Measurements from ENCODE around the gene CACNA1I.
A peak's percentile ranks its signal among the peaks of the same experiment; 100 is the strongest.

Gene CACNA1I

DNA sequence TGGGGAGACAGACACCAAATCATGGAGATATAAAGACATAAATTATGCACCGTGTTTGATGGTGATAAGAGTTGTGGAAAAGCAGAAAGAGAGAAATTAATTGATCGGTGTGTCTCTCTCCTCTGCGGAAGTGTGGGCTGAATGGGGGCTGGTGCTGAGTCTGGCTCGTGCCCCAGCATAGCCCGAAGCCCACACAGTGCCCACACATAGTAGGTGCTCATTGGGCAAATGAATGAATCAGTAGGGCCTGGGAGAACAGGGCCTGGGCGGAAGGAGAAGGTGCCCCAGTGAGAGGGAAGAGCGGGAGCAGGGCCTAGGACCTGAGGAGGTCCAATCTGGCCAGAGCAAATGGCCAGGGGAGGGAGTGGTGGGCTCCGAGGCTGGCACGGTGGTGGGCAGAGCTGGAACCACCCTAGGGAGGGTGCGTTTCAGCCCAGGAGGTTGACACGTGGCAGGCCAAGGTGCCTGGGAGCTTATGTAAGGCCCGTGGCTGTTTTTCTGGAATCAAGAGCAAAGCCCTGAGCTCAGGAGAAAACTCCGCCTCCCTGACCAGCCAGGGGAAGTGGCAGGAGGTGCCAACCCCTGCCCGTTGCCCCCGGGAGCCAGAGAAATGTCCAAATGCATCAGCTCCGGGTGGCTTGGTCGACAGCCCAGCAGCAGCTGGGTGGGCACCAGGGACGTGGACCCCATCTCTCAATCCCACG lies 2.1 kb upstream of the CACNA1I start:
- no peak for DNase-seq (ENCODE audit: low read depth, low spot score)

DNA sequence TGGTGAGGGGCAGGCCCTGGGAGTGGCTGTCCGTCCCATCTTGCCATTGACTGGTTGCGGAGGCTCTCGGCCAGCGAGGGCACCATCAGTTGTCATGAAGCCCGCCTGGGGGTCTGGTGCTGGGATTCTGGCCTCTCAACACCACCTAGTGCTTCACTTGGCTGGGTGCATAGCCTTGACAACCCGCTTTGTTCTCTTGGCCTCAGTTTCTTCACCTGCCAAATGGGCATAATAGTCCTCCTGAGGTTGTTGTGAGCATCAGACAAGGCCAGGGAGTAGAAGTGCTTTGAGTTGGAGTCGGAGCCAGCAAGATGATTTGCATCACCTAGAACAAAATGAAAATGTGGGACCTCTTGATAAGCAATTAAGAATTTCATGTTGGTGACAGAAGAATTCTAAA lies 1.5 kb upstream of the CACNA1I start:
- no peak for DNase-seq (ENCODE audit: low read depth, low spot score)

DNA sequence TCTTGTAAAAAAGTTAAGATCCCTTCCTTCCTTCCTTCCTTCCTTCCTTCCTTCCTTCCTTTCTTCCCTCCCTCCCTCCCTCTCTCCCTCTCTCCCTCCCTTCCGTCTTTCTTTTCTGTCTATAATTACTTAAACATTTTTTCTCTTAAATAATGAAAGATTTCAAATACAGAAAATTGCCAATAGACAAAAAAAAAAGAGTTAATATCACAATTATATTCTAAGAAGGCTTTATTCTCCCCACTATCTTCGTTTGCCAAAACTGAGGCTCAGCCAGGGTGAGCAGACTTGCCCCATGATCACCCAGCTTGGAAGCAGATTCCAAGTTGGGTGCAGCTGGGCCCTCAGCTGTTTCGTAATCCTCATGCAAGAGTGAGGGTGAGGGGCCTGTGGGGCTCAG lies 327 bp upstream of the CACNA1I start:
- DNase-seq (ENCODE audit: low read depth, low spot score) = no peak

DNA sequence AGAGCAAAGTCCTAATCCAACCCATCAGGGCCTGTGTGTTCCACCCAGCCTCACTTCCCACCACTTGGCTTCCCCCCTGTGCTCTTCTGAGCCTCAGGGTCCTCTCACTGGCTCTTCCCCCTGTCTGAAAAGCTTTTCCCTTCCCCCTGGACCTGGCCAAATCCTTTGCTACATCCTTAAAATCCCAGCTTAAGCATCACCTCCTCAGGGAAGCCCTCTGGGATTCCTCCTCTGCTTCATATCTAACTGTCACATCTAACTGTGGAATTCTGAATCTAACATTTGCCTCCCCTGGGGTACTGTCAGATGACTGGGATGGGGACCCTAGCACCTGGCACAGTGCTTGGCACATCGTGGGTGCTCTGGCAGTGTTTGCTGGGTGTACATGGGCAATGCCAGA lies 985 bp downstream of the CACNA1I start:
- no peak for DNase-seq (ENCODE audit: low read depth, low spot score)

DNA sequence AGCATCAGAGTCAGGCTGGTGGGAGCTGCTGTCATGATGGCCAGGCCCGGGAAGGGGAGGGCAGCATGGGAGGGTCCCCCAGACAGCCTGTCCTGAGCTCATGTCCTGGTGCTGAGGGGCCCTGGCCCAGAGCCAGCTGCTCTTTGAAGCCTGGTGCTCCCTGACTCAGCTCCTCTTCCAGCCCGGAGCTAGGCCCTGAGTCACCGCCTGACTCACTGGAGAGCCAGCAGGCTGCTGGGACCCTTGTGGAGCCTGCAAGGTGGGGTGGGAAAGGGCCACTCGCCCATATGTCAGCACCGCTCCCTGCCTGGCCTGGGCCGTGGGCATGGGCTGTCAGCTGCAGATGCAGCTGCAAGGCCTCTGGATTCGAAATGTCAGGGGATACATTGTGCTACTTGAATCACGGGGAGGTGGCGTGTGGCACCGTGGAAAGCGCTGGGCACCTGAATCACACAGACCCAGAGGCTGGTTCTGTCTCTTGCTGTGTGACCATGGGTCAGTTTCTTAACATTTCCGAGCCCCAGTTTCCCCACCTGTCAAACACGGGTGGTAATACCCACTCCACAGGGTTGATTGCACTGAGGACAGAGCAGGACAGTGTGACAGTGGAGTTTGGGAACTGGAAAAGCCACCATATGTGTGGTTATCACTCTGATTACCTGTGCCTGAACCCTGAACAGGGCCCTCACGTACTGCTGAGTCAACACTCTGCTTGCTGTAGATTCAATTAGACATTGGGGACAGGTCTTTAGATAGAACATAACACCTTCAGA lies 4.4 kb downstream of the CACNA1I start:
- peak; percentile 83 for DNase-seq (ENCODE audit: low read depth, low spot score)

DNA sequence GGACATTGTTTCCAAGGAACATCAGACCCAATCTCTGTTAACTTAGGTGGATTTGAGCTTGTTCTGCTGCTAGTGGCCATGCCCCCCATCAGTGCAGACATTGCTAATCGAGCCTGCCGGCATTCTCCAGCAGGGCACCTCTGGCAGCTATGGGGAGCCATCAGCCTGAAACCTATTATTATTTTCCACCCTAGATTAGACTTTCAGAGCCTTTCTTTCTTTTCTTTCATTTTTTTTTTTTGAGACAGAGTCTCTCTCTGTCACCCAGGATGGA lies 4.9 kb downstream of the CACNA1I start:
- no peak for DNase-seq (ENCODE audit: low read depth, low spot score)

DNA sequence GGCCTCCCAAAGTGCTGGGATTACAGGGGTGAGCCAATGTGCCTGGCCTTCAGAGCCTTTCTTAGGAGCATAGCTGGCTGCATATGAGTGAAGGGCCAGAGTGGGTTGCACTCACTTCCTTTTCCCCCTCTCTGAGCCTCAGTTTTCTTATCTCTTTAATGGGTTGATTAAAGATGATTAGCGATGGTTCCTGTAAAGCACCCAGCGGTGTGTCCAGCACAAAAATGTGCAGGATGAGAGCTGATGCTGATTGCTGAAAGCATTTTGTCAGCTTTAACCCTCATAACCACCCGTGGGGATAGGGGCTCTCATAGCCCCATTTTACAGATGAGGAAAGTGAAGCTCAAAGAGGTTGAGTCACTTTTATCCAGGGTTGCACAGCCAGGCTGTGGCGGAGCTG lies 5.5 kb downstream of the CACNA1I start:
- no peak for DNase-seq (ENCODE audit: low read depth, low spot score)

DNA sequence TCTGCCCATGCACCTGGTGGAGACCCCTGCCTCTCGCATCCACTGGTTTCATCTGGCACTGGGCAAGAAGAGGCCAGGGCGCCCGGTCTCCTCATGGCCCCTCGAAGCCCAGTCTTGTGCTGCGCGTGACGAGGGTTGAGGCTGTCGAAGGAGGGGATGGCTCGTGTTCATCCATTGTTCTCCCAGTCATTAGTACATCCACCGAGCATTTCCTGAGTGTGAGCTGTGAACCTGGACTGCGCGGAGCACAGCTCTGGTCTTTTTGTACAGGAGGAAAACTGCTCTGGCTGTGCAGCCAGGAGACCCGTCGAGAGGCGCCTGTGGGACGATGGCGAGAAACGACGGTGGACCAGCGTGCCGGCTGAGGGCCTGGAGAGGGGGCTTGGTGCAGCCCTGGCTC lies 6.8 kb downstream of the CACNA1I start:
- no peak for DNase-seq (ENCODE audit: low read depth, low spot score)

DNA sequence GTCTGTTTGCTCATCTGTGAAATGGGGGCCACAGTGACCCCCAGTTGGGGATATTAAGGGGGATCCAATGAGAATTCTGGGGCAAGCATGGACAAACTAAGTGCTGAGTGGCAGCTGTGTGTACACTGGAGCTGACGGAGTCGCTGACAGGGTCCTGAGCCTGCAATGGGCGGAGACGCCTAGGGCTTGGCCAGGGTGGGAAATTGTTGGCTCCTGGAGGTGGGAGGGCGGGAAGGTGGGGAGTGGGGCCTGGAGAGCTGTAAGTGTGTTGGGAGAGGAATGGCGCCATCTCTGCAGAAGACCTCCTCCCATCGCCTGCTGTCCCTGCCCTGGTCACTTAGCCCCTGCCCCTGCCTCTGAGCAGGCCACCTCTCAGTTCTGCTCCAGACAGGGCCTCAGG lies 7.3 kb downstream of the CACNA1I start:
- DNase-seq (ENCODE audit: low read depth, low spot score) = no peak

DNA sequence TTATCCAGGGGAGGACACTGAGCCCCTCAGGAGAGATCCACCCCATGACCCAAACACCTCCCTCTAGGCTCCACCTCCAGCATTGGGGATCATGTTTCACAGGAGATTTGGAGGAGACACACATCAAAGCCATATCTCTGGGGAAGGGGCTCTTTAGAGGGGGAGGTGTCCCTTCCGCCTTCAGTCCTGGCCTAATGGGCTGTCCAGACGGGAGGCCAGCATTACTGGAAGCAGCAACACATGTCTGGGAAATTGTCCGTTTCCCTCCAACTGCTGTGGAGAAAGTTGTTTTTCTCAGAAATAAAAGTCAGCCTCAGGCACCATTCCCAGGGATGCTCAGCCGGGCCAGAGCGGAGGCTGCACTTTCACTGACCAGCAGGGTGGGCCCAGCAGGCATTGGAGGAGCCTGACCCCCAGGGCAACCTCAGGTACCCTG lies 9.5 kb downstream of the CACNA1I start:
- no peak for DNase-seq (ENCODE audit: low read depth, low spot score)

DNA sequence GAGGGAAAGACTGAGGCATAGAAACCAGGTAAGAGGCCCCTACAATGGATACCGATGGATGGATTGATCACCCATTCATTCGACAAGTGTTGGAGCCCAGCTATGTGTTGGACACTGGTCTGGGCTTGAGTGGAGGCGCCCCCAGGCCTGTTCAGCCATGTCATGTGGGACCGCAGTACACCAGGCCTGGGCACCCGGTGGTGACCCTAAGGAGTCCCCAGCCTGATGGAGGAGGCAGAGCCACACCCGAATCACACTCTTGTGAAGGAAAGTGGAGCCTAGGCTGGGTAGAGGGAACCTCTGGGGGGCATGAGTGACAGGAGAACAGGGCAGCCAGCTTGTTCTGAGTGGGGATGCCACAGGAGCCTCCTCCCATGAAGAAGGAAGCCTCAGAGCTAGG lies 10.2 kb downstream of the CACNA1I start:
- no peak for DNase-seq (ENCODE audit: low read depth, low spot score)

DNA sequence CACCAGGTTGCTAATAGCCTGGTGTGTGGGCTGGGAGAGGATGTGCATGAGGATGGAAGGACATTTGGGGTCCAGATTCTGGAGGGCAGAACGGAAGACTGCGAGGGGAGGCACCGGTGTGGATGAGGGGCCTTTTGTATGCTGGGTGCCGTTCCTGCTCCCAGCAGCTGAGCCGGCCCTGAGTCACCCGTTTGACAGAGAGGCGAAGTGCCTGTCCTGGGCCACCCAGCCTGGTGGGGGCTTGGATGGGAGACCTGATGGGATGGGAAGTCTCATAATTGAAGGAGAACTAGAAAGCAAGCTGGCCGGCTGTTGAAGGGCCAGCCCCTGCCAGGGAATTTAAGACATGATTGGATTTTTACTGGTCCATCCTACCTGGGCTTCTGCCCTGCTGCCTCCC lies 10.8 kb downstream of the CACNA1I start:
- DNase-seq (ENCODE audit: low read depth, low spot score) = no peak

DNA sequence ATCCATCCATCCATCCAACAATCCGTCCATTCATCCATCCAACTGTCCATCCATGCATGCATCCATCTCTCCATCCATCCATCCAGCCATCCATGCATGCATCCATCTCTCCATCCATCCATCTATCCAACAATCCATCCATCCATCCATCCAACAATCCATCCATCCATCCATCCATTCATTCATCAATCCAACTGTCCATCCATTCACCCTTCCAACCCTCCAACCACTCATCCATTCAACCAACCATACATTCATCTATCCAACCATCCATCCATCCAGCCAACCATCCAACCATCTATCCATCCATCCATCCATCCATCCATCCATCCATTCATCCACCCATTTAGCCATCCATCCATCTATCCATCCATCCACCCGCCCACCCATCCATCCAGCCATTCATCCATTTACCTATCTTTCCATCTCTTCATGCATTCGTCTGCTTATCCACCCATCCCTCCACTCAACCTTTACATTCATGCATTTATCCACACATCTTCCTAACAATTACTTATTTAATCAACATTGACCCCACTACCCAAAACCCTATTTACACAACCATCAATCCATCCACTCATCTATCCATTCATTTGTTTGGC lies 12.6 kb downstream of the CACNA1I start:
- DNase-seq (ENCODE audit: low read depth, low spot score) = no peak

DNA sequence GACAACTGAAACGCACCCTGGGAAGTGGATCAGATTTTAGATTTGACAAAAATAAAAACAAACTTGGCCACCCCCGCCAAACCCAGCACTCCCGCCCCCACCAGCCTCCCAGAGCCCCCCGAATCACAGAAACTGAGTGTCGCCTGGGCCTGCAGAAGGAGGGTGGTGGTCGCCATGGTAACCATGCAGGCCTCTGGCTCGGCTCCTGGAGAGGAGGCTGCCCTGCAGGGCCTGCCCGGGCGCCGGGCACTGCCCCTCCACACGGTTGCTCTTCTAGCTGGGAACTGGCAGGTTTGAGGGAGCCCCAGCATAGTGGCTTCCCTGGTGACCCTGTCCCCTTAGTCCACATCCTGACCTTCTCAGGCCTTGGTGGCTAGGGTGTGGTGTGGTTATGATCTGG lies 19.3 kb downstream of the CACNA1I start:
- DNase-seq (ENCODE audit: low read depth, low spot score) = no peak

DNA sequence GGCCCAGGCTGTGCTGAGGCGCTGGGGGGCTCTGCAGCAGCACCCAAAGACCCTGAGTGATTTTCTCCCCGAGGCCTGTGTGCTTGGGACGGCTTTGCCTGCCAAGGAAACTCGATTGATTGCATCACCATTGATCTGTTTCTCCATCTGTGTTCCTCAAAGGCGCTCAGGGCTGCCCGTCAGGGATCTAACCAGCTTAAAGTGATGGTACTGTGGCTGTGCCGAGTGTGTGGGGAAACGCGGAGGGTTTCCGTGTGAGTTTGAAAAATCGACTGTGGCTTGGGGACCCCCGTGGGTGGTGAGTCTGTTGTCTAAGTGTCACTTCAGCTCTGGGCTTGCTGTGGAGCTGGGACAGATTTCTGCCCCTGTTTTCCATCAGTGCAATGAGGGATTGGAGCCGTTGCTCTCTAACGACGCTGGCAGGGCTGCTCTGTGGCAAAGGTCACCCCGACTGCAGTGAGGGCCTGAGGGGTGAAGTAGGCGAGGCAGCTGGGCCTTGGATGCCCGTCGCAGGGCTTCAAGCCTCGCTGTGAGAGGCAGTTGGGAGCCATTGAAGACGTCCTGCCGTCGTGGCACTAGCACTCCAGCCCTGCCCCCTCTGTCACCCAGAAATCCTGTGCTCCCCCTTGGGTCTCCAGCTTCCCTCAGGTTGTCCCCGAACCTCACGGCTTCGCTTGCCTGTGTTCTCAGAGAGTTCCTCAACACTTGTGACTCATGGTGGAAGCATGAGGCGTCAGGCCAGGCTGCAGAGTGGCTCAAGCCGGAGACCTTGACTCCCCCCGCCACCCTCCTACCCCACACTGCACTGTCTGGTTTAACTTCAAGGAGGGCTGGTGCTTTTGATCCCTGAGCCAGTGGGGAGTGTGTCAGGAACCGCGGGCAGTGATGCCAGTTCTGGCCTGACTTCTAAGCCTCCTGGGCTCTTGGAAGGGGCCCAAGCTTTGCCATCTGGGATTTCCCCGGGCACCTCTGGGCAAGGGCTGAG lies 21.8 kb downstream of the CACNA1I start:
- peak; percentile 17 for DNase-seq (ENCODE audit: low read depth, low spot score)

DNA sequence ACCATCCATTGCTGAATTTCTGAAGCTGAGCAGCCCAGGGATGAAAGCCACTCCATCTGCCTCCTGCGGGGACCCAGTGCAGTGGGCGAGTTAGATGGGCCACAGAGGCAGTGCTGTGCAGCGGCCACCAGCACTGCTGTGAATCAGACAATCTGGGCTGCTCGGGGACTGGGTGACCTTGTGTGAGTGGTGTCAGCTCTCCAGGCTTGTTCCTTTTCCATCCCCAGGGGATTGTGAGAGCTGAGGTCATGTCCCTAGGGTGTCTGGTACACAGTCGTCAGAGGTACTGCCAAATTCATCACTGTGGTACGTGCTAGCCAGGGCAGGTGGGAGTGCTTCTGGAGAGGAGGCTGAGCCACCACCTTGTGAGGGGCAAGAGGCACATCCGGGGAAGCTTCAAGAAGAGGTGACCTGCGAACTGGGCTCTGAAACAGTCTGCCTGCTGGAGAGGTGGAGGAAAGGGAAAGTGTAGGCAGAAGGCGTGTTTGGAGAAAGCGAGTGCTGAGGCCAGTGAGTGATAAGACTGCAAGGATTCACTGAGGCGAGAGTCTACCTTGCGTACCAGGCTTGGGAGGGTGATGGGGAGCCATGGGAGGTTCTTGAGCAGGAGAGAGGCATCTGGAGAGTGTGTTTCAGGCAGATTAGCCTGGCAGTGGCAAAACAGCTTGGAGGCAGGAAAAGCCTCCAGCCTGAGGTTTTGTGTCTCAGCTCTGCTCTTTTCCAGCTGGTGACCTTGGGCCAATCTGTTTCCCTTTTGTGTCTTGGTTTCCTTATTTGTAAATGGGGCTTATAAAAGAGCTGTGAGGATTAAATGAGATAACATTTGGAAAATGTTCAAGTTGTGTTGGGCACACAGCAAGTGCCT lies 22.7 kb downstream of the CACNA1I start:
- no peak for DNase-seq (ENCODE audit: low read depth, low spot score)

DNA sequence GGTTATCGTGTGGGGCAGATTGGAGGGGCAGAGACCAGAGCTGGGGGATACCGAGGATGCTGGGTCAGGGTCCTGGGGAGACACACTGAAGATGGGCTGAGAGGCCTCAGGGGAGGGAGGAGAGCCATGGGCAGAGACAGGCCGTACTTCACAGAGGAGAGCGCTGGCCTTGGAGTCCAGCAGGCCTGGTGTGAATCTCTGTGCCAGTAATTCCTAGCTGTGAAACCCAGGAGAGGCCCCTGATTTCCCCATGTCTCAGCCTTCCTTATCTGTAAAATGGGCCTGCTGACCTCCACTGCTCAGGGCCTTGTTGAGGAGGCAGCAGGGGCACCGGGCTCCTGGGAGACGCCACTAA lies 23.4 kb downstream of the CACNA1I start:
- DNase-seq (ENCODE audit: low read depth, low spot score) = no peak

DNA sequence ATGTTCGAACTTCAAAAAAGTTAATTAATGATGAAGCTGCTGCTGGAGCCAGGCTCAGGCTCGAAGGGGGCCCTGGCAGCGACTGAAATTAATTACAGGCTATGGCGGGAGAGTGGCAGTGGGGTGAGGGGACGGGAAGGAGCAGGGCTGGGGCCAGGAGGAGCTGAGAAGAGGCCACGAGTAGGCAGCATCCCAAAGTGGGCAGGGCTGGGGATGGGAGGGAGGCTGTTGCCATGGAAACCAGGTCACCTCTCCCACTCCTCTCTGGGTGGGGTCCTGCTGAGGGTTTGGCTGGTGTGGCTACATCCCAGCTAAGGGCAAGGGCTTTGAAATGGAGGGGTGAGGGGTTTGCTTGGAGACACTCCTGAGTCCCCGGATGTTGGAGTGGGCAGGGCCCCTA lies 23.9 kb downstream of the CACNA1I start:
- no peak for DNase-seq (ENCODE audit: low read depth, low spot score)

DNA sequence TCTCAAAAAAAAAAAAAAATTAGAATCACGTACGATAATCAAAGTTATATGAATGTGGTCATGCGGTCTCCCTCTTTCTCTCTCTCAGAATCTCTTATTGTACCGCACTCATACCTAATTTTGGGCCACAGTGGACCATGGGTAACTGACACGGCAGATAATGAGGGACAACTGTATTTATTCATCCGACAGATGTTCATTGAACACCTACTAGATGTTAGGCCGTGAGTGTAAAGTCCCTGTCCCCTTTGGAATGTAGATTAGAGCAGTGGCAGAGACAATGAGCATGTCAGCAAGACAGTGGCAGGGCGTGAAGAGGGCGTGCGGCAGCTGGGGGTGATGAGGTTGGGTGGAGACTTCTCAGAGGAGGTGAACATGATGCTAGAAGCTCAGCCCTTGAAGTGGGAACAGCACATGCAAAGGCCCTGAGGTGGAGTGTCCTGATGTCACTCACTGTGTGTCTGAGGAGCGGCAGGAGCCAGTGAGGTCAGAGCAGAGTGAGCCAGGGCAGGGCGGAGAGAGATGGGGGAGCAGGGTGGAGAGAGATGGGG lies 25.1 kb downstream of the CACNA1I start:
- DNase-seq (ENCODE audit: low read depth, low spot score) = no peak

DNA sequence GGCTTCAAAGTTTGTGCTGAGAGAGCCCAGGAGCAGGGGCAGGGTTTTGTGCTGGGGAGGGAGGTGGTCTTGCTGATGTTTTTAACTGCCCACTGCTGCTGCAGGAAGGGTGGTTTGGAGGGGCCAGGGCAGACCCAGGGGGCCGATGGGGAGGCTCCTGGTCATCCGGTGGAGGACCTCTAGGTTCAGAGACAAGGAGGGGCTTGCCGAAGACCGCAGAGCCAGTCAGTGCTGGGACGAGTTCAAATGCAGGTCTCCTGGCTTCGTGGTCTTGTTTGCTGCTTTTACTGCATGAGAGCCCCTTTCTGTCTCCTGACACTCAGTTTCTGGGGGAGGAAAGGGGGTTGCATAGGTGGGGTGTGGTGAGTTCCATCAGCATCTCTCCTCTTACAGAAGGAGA lies 26.0 kb downstream of the CACNA1I start:
- DNase-seq (ENCODE audit: low read depth, low spot score) = no peak

All from smooth muscle cell of the brain vasculature (primary cell).